Activated CD8-positive, alpha-beta T cell treated with anti-CD3 and anti-CD28 coated beads for 36 hours (primary cell): ENCODE measurements around the gene KCNN1. TPM values are rescaled to one million over a fixed set of nuclear protein-coding genes. Genes with fewer than 3 reads are reported as not detected.

Experiments
- ATAC-seq: fragments of 200-7000 bp; cut with Tn5 transposase; one replicate; pipeline ENCODE4 v1.10.0; 2021; ENCODE audit warnings: mild to moderate bottlenecking, moderate library complexity
- CTCF ChIA-PET: fragments of 350-600 bp; sonication (Branson Sonifier 250); formaldehyde crosslinking; loops from one replicate; lab custom pipeline; 2021; ENCODE audit warnings: antibody characterized with exemption; lab: Charles Lee
- POLR2A ChIA-PET: fragments of 350-600 bp; sonication (Branson Sonifier 250); formaldehyde crosslinking; loops from one replicate; lab custom pipeline; 2021; ENCODE audit warnings: antibody characterized with exemption; lab: Charles Lee
- DNase-seq: peaks from one replicate; pipeline ENCODE4 v3.0.0-alpha.2; 2020
- H3K27ac Mint-ChIP-seq: one replicate; pipeline ENCODE4 v1.8.0; 2021; ENCODE audit warnings: mild to moderate bottlenecking, mixed read lengths
- H3K27me3 Mint-ChIP-seq: one replicate; pipeline ENCODE4 v1.8.0; 2021; ENCODE audit warnings: mixed read lengths
- H3K36me3 Mint-ChIP-seq: one replicate; pipeline ENCODE4 v1.8.0; 2021; ENCODE audit warnings: low read depth, mixed read lengths
- H3K4me1 Mint-ChIP-seq: one replicate; pipeline ENCODE4 v1.8.0; 2021; ENCODE audit warnings: low read depth, mixed read lengths
- H3K4me3 Mint-ChIP-seq: one replicate; pipeline ENCODE4 v1.8.0; 2021; ENCODE audit warnings: mild to moderate bottlenecking, moderate library complexity, mixed read lengths
- H3K9me3 Mint-ChIP-seq: one replicate; pipeline ENCODE4 v1.8.0; 2021; ENCODE audit warnings: mixed read lengths
- intact Hi-C: fragments of 100-400 bp; cut with micrococcal nuclease; formaldehyde crosslinking; loops from one replicate; pipeline ENCODE4 v1.10.0; 2022
- total RNA-seq, 2 experiments: library from RNA; stranded (reverse); gene quantifications; one replicate each; pipeline ENCODE4 v1.2.3, GENCODE V29; 2021
- TF ChIP-seq, protein P1 (sequence below): fragments of 200-600 bp; IDR thresholded peaks from one replicate; pipeline ENCODE4 v1.8.0; 2022; ENCODE audit warnings: antibody characterized with exemption, mild to moderate bottlenecking

Gene KCNN1
- total RNA-seq, 2 experiments from 2014 or later, result 0.25 to 1.7 TPM

DNA sequence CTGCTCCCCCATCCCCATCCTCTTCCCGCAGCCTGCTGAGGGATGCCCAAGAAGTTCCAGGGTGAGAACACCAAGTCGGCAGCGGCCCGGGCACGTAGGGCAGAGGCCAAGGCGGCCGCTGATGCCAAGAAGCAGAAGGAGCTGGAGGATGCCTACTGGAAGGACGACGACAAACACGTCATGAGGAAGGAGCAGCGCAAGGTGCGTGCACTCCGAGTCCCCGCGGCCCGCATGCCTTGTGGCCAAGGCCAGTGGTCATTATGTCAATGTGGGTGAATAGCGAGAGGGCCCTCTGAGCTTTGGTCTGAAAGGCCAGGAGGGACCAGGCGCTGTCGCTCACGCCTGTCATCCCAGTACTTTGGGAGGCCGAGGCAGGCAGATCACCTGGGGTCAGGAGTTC lies 30.5 kb upstream of the KCNN1 start:
- CTCF ChIA-PET, result interaction anchor here (1.5 to 4.8 kb wide), 3 partner anchors 10 to 77 kb away, joined by 6 to 132 read pairs (median 20); partner anchors contain the start of gene RPL18A
- intact Hi-C loops, result no loop called here

DNA sequence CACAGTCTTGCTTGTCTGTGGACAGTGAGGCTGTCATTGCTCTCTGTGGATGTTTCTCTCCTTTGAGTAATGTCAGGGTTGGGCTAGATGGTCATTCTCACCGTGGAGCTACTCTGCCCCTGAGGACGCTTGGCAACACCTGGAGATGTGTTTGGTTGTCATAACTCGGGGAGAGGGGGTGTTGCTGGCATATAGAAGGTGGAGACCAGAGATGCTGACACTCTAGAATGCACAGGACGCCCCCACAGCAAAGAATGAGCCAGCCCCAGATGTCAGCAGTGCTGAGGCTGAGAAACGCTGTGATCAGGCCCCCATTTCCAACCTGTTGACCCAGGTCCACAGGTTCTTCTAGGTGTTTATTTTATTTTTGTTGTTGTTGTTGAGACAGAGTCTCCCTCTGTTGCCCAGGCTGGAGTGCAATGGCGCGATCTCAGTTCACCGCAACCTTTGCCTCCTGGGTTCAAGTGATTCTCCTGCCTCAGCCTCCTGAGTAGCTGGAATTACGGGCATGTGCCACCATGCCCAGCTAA lies 29.5 kb upstream of the KCNN1 start:
- Mint-ChIP-seq H3K27ac (no peak overlapping the region), H3K9me3 (no peaks in the 10 kb centered on the region), H3K4me1 (peaks cover 8% of the 10 kb centered on the region), H3K36me3 (peaks cover 28% of the 10 kb centered on the region), H3K4me3 (no peak overlapping the region), H3K27me3 (no peaks in the 10 kb centered on the region)
- ChIA-PET POLR2A (interaction anchor here (1.2 to 2.8 kb wide), 3 partner anchors 58 to 71 kb away, joined by 5 to 9 read pairs (median 6); no protein-coding TSS in a partner anchor), CTCF (interaction anchor here (0.7 to 4.8 kb wide), 22 partner anchors 8 to 218 kb away, joined by 3 to 132 read pairs (median 6); partner anchors contain the start of genes ARRDC2, KCNN1, MAP1S and RPL18A)
- DNase-seq (no peak), ATAC-seq (no peak)
- intact Hi-C loops, result no loop called here
- TF ChIP-seq, protein P1, sequence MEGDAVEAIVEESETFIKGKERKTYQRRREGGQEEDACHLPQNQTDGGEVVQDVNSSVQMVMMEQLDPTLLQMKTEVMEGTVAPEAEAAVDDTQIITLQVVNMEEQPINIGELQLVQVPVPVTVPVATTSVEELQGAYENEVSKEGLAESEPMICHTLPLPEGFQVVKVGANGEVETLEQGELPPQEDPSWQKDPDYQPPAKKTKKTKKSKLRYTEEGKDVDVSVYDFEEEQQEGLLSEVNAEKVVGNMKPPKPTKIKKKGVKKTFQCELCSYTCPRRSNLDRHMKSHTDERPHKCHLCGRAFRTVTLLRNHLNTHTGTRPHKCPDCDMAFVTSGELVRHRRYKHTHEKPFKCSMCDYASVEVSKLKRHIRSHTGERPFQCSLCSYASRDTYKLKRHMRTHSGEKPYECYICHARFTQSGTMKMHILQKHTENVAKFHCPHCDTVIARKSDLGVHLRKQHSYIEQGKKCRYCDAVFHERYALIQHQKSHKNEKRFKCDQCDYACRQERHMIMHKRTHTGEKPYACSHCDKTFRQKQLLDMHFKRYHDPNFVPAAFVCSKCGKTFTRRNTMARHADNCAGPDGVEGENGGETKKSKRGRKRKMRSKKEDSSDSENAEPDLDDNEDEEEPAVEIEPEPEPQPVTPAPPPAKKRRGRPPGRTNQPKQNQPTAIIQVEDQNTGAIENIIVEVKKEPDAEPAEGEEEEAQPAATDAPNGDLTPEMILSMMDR, result no peak

More for the DNA sequence above, 30.5 kb upstream of the KCNN1 start:
- POLR2A ChIA-PET, result interaction anchor here (1.7 to 2.8 kb wide), 2 partner anchors 65 to 77 kb away, joined by 4 to 9 read pairs; no protein-coding TSS in a partner anchor
- TF ChIP-seq, protein P1, result no peak
- Mint-ChIP-seq H3K27ac (no peak overlapping the region), H3K4me3 (no peak overlapping the region), H3K27me3 (no peaks in the 10 kb centered on the region), H3K4me1 (peaks cover 16% of the 10 kb centered on the region), H3K9me3 (no peaks in the 10 kb centered on the region), H3K36me3 (peaks cover 26% of the 10 kb centered on the region)
- ATAC-seq (no peak), DNase-seq (no peak)

DNA sequence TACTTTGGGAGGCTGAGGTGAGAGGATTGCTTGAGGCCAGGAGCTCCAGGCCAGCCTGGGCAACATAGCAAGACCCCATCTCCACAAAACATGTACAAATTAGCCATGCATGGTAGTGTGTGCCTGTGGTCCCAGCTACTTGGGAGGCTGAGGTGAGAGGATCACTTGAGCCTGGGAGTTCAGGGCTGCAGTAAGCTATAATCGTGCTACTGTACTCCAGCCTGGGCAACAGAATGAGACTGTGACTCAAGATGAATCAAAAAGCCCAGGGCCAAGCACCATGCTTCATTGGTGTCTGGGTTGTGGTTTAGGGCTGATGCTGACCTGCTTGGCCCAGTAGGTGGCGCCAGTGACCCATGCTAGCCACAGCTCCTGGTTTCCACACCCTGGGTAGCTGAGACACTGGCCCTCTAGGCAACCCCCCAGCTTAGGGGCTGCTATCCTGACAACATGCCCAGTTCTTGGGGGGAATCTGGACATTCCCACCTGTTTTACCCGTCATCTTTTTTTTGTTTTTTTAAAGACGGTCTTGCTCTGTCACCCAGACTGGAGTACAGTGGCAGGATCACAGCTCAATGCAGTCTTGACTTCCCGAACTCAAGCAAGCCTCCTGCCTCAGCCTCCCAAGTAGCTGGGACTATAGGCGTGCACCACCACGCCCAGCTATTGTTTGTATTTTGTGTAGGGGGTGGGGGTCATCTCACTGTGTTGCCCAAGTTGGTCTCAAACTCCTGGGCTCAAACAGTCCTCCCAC lies 28.6 kb upstream of the KCNN1 start:
- TF ChIP-seq, protein P1, result peak; percentile 78
- no peak overlapping the region for H3K4me3 Mint-ChIP-seq
- ChIA-PET POLR2A (interaction anchor here (1.0 to 2.8 kb wide), 4 partner anchors 57 to 75 kb away, joined by 3 to 9 read pairs (median 6); no protein-coding TSS in a partner anchor), CTCF (interaction anchor here (0.7 to 4.8 kb wide), 32 partner anchors 8 to 219 kb away, joined by 3 to 132 read pairs (median 4); partner anchors contain the start of genes ARRDC2, KCNN1, MAP1S and RPL18A)
- H3K36me3 Mint-ChIP-seq, result peaks cover 28% of the 10 kb centered on the region
- peak; percentile 91 for DNase-seq
- ATAC-seq, result peak; percentile 98
- intact Hi-C loops, result loop anchor here (2.0 kb wide), 1 partner anchor 59 kb away; no protein-coding TSS in a partner anchor
- H3K27ac Mint-ChIP-seq, result no peak overlapping the region
- no peaks in the 10 kb centered on the region for H3K9me3 Mint-ChIP-seq
- peaks cover 8% of the 10 kb centered on the region for H3K4me1 Mint-ChIP-seq
- no peaks in the 10 kb centered on the region for H3K27me3 Mint-ChIP-seq

DNA sequence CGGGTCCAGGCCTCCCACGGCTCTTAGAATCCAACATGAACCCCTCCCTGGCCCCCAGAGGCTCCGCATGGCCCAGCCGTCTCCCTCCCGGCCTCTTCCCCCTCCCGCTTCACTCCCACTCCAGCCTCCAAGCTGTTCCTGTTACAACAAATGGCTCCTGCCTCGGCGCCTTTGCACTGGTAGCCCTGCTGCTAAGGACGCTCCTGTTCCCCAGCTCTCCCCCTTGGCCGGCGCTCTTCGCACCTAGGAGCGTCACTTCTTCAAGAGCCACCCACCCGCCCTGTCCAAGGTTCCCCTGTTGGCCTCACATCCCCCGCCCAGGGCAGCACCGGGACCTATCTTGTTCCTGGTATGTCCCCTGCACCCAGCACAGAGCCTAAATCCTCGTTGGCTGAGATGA lies 24.7 kb upstream of the KCNN1 start:
- no peaks in the 10 kb centered on the region for H3K9me3 Mint-ChIP-seq
- ATAC-seq (no peak), DNase-seq (no peak)
- intact Hi-C loops, result no loop called here
- CTCF ChIA-PET, result interaction anchor here (10.0 kb wide), 1 partner anchor 54 kb away, joined by 90 read pairs; no protein-coding TSS in a partner anchor
- TF ChIP-seq, protein P1, result no peak
- no peaks in the 10 kb centered on the region for H3K27me3 Mint-ChIP-seq
- H3K36me3 Mint-ChIP-seq, result peaks cover 28% of the 10 kb centered on the region
- no peak overlapping the region for H3K4me3 Mint-ChIP-seq
- no peak overlapping the region for H3K27ac Mint-ChIP-seq
- peaks cover 12% of the 10 kb centered on the region for H3K4me1 Mint-ChIP-seq
- POLR2A ChIA-PET, result interaction anchor here (1.6 kb wide), 1 partner anchor 57 kb away, joined by 4 read pairs; no protein-coding TSS in a partner anchor
